ENCODE results near the gene KRT72.
A peak's percentile ranks its signal among the peaks of the same experiment; 100 is the strongest.

KRT72 gene

DNA sequence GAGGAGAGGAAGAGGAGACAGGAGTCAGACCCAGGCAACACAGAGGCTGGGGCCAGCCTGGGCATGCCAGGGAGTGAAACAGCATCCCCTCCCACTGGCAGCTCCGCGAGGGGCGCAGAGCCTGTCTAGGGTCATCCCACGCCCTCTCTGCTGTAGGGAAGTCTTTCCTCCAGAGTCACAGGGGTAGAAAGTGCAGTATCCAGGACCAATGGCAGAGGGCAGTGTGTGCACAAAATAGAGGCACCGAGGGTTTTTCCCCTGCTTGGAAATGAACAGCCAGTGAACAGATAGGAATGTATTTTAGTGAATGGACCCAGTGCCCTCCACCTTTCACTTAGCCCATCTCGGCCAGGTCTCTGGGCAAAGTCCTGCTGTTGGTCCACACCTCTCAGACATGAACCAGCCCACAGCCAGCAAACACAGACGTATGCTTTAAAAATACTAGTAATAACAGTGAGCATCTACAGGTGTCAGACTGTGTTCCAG, 18.2 kb downstream of the KRT72 start (continued):
- TF ChIP-seq SCRT1 (tag by site-specific recombination; IDR thresholded peaks at IDR 0.05; ENCODE audit: borderline replicate concordance) (peak; percentile 68; the same call in 1 of the 2 replicates), ZNF701 (tag by site-specific recombination; IDR thresholded peaks at IDR 0.05) (no peak), ZNF654 (tag by site-specific recombination; IDR thresholded peaks at IDR 0.05; ENCODE audit: low read depth) (peak; percentile 66), ZFP3 (tag by site-specific recombination; IDR thresholded peaks at IDR 0.05; ENCODE audit: low read depth) (no peak), EGR2 (tag by site-specific recombination; IDR thresholded peaks at IDR 0.05; ENCODE audit: low read depth) (peak; percentile 93), ZNF416 (tag by site-specific recombination; IDR thresholded peaks at IDR 0.05) (no peak), ZNF2 (tag by site-specific recombination; IDR thresholded peaks at IDR 0.05) (no peak), ZNF658 (tag by site-specific recombination; IDR thresholded peaks at IDR 0.05) (no peak), ZNF354C (tag by site-specific recombination; IDR thresholded peaks at IDR 0.05; ENCODE audit: borderline replicate concordance, low read depth) (no peak), ZNF335 (tag by site-specific recombination; conservative IDR thresholded peaks at IDR 0.05) (peak; percentile 29; the same call in 1 of the 2 replicates), YY1 (tag by site-specific recombination; IDR thresholded peaks at IDR 0.05) (no peak), ZNF530 (tag by site-specific recombination; IDR thresholded peaks at IDR 0.05; ENCODE audit: low read depth) (no peak), ZNF747 (tag by site-specific recombination; IDR thresholded peaks at IDR 0.05) (no peak), ZBTB20 (tag by site-specific recombination; IDR thresholded peaks at IDR 0.05) (peak; percentile 80), ZBTB8A (tag by site-specific recombination; IDR thresholded peaks at IDR 0.05) (peak; percentile 59; the same call in 1 of the 2 replicates), ZNF138 (tag by site-specific recombination; IDR thresholded peaks at IDR 0.05; ENCODE audit: borderline replicate concordance) (no peak), ZNF221 (tag by site-specific recombination; IDR thresholded peaks at IDR 0.05; ENCODE audit: borderline replicate concordance) (no peak), ZEB2 (tag by site-specific recombination; IDR thresholded peaks at IDR 0.05) (no peak), ZNF664 (tag by site-specific recombination; IDR thresholded peaks at IDR 0.05) (no peak), ZNF202 (tag by site-specific recombination; IDR thresholded peaks at IDR 0.05; ENCODE audit: borderline replicate concordance) (no peak), ZSCAN30 (tag by site-specific recombination; IDR thresholded peaks at IDR 0.05) (no peak), ZIC2 (tag by site-specific recombination; IDR thresholded peaks at IDR 0.05) (peak; percentile 85), ZNF239 (tag by site-specific recombination; IDR thresholded peaks at IDR 0.05) (no peak), ZFHX2 (tag by site-specific recombination; conservative IDR thresholded peaks at IDR 0.05) (peak; percentile 93), ZNF23 (tag by site-specific recombination; IDR thresholded peaks at IDR 0.05; ENCODE audit: borderline replicate concordance) (no peak), ZNF302 (tag by site-specific recombination; IDR thresholded peaks at IDR 0.05; ENCODE audit: low read depth) (no peak), ZSCAN23 (tag by site-specific recombination; IDR thresholded peaks at IDR 0.05) (no peak), ZNF585B (tag by site-specific recombination; IDR thresholded peaks at IDR 0.05) (no peak), ZNF600 (tag by site-specific recombination; IDR thresholded peaks at IDR 0.05) (no peak)
- TF ChIP-seq, protein P1, sequence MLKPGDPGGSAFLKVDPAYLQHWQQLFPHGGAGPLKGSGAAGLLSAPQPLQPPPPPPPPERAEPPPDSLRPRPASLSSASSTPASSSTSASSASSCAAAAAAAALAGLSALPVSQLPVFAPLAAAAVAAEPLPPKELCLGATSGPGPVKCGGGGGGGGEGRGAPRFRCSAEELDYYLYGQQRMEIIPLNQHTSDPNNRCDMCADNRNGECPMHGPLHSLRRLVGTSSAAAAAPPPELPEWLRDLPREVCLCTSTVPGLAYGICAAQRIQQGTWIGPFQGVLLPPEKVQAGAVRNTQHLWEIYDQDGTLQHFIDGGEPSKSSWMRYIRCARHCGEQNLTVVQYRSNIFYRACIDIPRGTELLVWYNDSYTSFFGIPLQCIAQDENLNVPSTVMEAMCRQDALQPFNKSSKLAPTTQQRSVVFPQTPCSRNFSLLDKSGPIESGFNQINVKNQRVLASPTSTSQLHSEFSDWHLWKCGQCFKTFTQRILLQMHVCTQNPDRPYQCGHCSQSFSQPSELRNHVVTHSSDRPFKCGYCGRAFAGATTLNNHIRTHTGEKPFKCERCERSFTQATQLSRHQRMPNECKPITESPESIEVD (tag by site-specific recombination; IDR thresholded peaks at IDR 0.05), result no peak
- TF ChIP-seq, protein P2, sequence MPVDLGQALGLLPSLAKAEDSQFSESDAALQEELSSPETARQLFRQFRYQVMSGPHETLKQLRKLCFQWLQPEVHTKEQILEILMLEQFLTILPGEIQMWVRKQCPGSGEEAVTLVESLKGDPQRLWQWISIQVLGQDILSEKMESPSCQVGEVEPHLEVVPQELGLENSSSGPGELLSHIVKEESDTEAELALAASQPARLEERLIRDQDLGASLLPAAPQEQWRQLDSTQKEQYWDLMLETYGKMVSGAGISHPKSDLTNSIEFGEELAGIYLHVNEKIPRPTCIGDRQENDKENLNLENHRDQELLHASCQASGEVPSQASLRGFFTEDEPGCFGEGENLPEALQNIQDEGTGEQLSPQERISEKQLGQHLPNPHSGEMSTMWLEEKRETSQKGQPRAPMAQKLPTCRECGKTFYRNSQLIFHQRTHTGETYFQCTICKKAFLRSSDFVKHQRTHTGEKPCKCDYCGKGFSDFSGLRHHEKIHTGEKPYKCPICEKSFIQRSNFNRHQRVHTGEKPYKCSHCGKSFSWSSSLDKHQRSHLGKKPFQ (tag by site-specific recombination; IDR thresholded peaks at IDR 0.05), result no peak
- TF ChIP-seq, protein P3, sequence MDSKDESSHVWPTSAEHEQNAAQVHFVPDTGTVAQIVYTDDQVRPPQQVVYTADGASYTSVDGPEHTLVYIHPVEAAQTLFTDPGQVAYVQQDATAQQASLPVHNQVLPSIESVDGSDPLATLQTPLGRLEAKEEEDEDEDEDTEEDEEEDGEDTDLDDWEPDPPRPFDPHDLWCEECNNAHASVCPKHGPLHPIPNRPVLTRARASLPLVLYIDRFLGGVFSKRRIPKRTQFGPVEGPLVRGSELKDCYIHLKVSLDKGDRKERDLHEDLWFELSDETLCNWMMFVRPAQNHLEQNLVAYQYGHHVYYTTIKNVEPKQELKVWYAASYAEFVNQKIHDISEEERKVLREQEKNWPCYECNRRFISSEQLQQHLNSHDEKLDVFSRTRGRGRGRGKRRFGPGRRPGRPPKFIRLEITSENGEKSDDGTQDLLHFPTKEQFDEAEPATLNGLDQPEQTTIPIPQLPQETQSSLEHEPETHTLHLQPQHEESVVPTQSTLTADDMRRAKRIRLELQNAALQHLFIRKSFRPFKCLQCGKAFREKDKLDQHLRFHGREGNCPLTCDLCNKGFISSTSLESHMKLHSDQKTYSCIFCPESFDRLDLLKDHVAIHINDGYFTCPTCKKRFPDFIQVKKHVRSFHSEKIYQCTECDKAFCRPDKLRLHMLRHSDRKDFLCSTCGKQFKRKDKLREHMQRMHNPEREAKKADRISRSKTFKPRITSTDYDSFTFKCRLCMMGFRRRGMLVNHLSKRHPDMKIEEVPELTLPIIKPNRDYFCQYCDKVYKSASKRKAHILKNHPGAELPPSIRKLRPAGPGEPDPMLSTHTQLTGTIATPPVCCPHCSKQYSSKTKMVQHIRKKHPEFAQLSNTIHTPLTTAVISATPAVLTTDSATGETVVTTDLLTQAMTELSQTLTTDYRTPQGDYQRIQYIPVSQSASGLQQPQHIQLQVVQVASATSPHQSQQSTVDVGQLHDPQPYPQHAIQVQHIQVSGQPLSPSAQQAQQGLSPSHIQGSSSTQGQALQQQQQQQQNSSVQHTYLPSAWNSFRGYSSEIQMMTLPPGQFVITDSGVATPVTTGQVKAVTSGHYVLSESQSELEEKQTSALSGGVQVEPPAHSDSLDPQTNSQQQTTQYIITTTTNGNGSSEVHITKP (tag by site-specific recombination; IDR thresholded peaks at IDR 0.05), result peak; percentile 55
- TF ChIP-seq, protein P4, sequence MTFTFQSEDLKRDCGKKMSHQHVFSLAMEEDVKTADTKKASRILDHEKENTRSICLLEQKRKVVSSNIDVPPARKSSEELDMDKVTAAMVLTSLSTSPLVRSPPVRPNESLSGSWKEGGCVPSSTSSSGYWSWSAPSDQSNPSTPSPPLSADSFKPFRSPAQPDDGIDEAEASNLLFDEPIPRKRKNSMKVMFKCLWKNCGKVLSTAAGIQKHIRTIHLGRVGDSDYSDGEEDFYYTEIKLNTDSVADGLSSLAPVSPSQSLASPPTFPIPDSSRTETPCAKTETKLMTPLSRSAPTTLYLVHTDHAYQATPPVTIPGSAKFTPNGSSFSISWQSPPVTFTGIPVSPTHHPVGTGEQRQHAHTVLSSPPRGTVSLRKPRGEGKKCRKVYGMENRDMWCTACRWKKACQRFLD (tag by site-specific recombination; IDR thresholded peaks at IDR 0.05), result no peak
- TF ChIP-seq, protein P5, sequence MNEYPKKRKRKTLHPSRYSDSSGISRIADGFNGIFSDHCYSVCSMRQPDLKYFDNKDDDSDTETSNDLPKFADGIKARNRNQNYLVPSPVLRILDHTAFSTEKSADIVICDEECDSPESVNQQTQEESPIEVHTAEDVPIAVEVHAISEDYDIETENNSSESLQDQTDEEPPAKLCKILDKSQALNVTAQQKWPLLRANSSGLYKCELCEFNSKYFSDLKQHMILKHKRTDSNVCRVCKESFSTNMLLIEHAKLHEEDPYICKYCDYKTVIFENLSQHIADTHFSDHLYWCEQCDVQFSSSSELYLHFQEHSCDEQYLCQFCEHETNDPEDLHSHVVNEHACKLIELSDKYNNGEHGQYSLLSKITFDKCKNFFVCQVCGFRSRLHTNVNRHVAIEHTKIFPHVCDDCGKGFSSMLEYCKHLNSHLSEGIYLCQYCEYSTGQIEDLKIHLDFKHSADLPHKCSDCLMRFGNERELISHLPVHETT (tag by site-specific recombination; IDR thresholded peaks at IDR 0.05), result no peak

Measured in HEK293 (cell line).